ENCODE data around the gene VAT1.

Gene VAT1

DNA sequence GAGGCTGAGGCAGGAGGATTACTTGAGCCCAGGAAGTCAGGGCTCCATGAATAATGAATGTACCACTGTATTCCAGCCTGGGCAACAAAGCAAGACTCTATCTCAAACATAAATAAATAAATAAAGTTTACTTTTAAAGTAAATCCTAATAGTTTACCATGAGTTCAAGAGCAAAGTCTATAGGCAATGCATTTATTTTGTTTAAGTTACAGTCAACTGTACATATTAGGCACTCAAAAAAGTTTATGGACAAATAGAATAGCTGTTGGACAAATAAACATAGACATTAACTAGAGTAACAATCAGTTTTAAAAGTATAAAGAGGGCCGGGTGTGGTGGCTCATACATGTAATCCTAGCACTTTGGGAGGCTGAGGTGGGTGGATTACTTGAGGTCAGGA, 54.3 kb downstream of the VAT1 start:
- DNase-seq, result no peak
